ENCODE data around the gene APC. TPM values are rescaled to one million over a fixed set of nuclear protein-coding genes. Genes with fewer than 3 reads are reported as not detected.

The APC gene
- total RNA-seq, 1 experiment from 2014 or later, result 29.4 TPM

Other genes with a start within 250 kb of the APC start
- 165 and 187 TPM in 2 replicates for gene SRP19, start 123.4 kb downstream of the APC start, total RNA-seq (2014; rRNA removed; shearing (Covaris generic))
- gene REEP5, start 184.3 kb downstream of the APC start, total RNA-seq (2014; rRNA removed; shearing (Covaris generic)), result 19.1 and 35.6 TPM in 2 replicates
- 33.4 and 36.1 TPM in 2 replicates for gene DCP2, start 238.9 kb downstream of the APC start, total RNA-seq (2014; rRNA removed; shearing (Covaris generic))